HG02938 (cell line): Measurements from ENCODE around the gene ARID1B.

Experiments used
- ATAC-seq: cut with Tn5 transposase; IDR thresholded peaks from one replicate; pipeline ENCODE4 v1.9.1; 2021; ENCODE audit warnings: mild to moderate bottlenecking, moderate library complexity; ENCODE audit not compliant: unreplicated experiment

Gene ARID1B

GRCh38 chr6:157168471-157168870, 391.3 kb downstream of the ARID1B start:
- ATAC-seq: no peak

- ATAC-seq: no peak
Measured at GRCh38 chr6:157169226-157169625, 392.0 kb downstream of the ARID1B start.

GRCh38 chr6:157169656-157170055, 392.5 kb downstream of the ARID1B start:
- no peak for ATAC-seq

- no peak for ATAC-seq
Measured at GRCh38 chr6:157170535-157170934, 393.4 kb downstream of the ARID1B start.

- ATAC-seq: no peak
Measured at GRCh38 chr6:157171801-157172200, 394.6 kb downstream of the ARID1B start.

GRCh38 chr6:157172231-157172701, 395.1 kb downstream of the ARID1B start:
- no peak for ATAC-seq

- ATAC-seq: no peak
Measured at GRCh38 chr6:157172830-157173536, 395.8 kb downstream of the ARID1B start.

GRCh38 chr6:157173776-157174175, 396.6 kb downstream of the ARID1B start:
- no peak for ATAC-seq

- ATAC-seq: no peak
Measured at GRCh38 chr6:157174731-157175130, 397.6 kb downstream of the ARID1B start.

GRCh38 chr6:157177731-157178336, 400.7 kb downstream of the ARID1B start:
- ATAC-seq: no peak

- ATAC-seq: no peak
Measured at GRCh38 chr6:157181649-157182048, 404.5 kb downstream of the ARID1B start.

GRCh38 chr6:157182503-157183264, 405.5 kb downstream of the ARID1B start:
- no peak for ATAC-seq

GRCh38 chr6:157184202-157185015, 407.2 kb downstream of the ARID1B start:
- ATAC-seq: no peak

GRCh38 chr6:157185171-157185570, 408.0 kb downstream of the ARID1B start:
- no peak for ATAC-seq

GRCh38 chr6:157185986-157186385, 408.8 kb downstream of the ARID1B start:
- no peak for ATAC-seq

- no peak for ATAC-seq
Measured at GRCh38 chr6:157186785-157187181, 409.6 kb downstream of the ARID1B start.

- no peak for ATAC-seq
Measured at GRCh38 chr6:157187182-157188083, 410.3 kb downstream of the ARID1B start.

- no peak for ATAC-seq
Measured at GRCh38 chr6:157188213-157188612, 411.0 kb downstream of the ARID1B start.

- no peak for ATAC-seq
Measured at GRCh38 chr6:157193443-157193996, 416.3 kb downstream of the ARID1B start.

GRCh38 chr6:157194110-157194509, 416.9 kb downstream of the ARID1B start:
- ATAC-seq: no peak
